ENCODE measurements around the gene BTBD19. TPM values are rescaled to one million over a fixed set of nuclear protein-coding genes. Genes with fewer than 3 reads are reported as not detected.

BTBD19 gene
- total and polyA plus RNA-seq, 2 donors (not counting 1 experiment from before 2014, with no cell fraction given), result 0.75 to 2.3 TPM

GRCh38 chr1:44788120-44788860, 20.0 kb upstream of the BTBD19 start, which contains the start of gene BEST4:
TSS of gene BEST4 (minus strand) at chr1:44788170. CDS start at chr1:44787705, 465 bp downstream.
- no peaks in the 10 kb centered on the region for H3K79me2 ChIP-seq (ENCODE audit: control insufficient read depth, insufficient read depth, low read length)

More at GRCh38 chr1:44788120-44788860, 20.0 kb upstream of the BTBD19 start, which contains the start of gene BEST4:
- TF ChIP-seq CTCF (IDR thresholded peaks at IDR 0.05) (no peak), EZH2 (IDR thresholded peaks at IDR 0.05; ENCODE audit: borderline replicate concordance, insufficient read depth, low read depth, low read length, poor library complexity, severe bottlenecking) (no peak)
- Mint-ChIP-seq H3K4me1 (peaks cover 28% of the 10 kb centered on the region), H3K27ac (peak within 1 kb of the TSS; percentile 78), H3K9me3 (ENCODE audit: insufficient read depth) (no peaks in the 10 kb centered on the region), H3K27me3 (no peaks in the 10 kb centered on the region), H3K4me3 (no peak within 1 kb of the TSS)
- ChIA-PET POLR2A (interaction anchor here (0.6 to 2.8 kb wide), 4 partner anchors 18 to 224 kb away, joined by 4 to 12 read pairs (median 6); partner anchors contain the start of gene UROD), CTCF (interaction anchor here (0.6 to 5.5 kb wide), 6 partner anchors 11 to 551 kb away, joined by 3 to 44 read pairs (median 6); partner anchors contain the start of genes MUTYH, PLK3, RNU5D-1 and RPS8)
- Histone ChIP-seq H4K20me1 (ENCODE audit: control insufficient read depth, insufficient read depth, low read length, poor library complexity, severe bottlenecking) (no peaks in the 10 kb centered on the region), H3K27ac (ENCODE audit: low read length in 2 of 2) (peak within 1 kb of the TSS in 1 of 2 donors; percentile 47), H3K9ac (ENCODE audit: low read length) (no peak within 1 kb of the TSS), H3K4me2 (replicated peaks; ENCODE audit: low read depth, low read length, poor library complexity, severe bottlenecking) (no peak within 1 kb of the TSS), H3K9me3 (ENCODE audit: control extremely low read depth in 1 of 3, control insufficient read depth in 2 of 3, insufficient read depth in 1 of 3, low read length in 2 of 3) (no peaks in the 10 kb centered on the region), H3K27me3 (replicated peaks in 1 of 4; ENCODE audit: control extremely low read depth in 1 of 4, control insufficient read depth in 3 of 4, insufficient read depth in 4 of 4, low read length in 3 of 4) (no peaks in the 10 kb centered on the region), H3K4me3 (ENCODE audit: control extremely low read depth in 1 of 5, extremely low read depth in 1 of 5, insufficient read depth in 1 of 5, low read depth in 2 of 5, low read length in 4 of 5) (no peak within 1 kb of the TSS), H3K4me1 (ENCODE audit: control insufficient read depth in 2 of 2, insufficient read depth in 2 of 2, low read length in 2 of 2) (peaks cover 22 to 32% of the 10 kb centered on the region in 2 donors), H2AFZ (ENCODE audit: insufficient read depth, low read depth, low read length, poor library complexity, severe bottlenecking) (no peak within 1 kb of the TSS), H3K36me3 (replicated peaks in 1 of 2; ENCODE audit: control extremely low read depth in 1 of 2, control insufficient read depth in 1 of 2, extremely low read depth in 1 of 2, insufficient read depth in 2 of 2, low read length in 1 of 2) (no peaks in the 10 kb centered on the region)
- 88% methylated on average over 8 of the region's 9 CpGs for WGBS (ENCODE audit: insufficient coverage)
- DNase-seq (no peak), ATAC-seq (ENCODE audit: low read depth) (no peak)
- intact Hi-C loops (cut with micrococcal nuclease), result loop anchor here (5.0 kb wide), 2 partner anchors 199 to 899 kb away; partner anchors contain the start of genes EIF2B3, GPBP1L1 and TMEM69
